SK-N-SH (cell line): ENCODE results near the gene CAMK2B.

ENCODE experiments used
- CHD2 ChIP-seq: fragments of 150-350 bp; IDR thresholded peaks from 2 replicates; pipeline ENCODE4 v1.6.1; 2018; ENCODE audit warnings: low read length; ENCODE audit not compliant: partially characterized antibody
- EP300 ChIP-seq, 2 experiments: IDR thresholded peaks; 2 replicates each; pipeline versions ENCODE4 v1.4.0 to v1.6.1; 2012; ENCODE audit warnings: borderline replicate concordance in 1 of 2, low read depth in 1 of 2, low read length in 1 of 2
- EZH2phosphoT487 ChIP-seq: fragments of 200-600 bp; sonication (generic); IDR thresholded peaks from 2 replicates; pipeline ENCODE4 v1.6.1; 2017; ENCODE audit warnings: low read depth, mixed run types, mild to moderate bottlenecking, antibody characterized with exemption, moderate library complexity, borderline replicate concordance
- MXI1 ChIP-seq: IDR thresholded peaks from 2 replicates; pipeline ENCODE4 v1.6.1; 2012; ENCODE audit warnings: mild to moderate bottlenecking, low read depth, low read length, improper control_type of control experiment
- NRF1 ChIP-seq: IDR thresholded peaks from 2 replicates; pipeline ENCODE4 v1.6.1; 2012; ENCODE audit warnings: low read depth, mild to moderate bottlenecking, low read length
- POLR2AphosphoS5 ChIP-seq: IDR thresholded peaks from 2 replicates; pipeline ENCODE4 v1.6.1; 2012; ENCODE audit warnings: low read depth, low read length
- REST ChIP-seq: IDR thresholded peaks from 2 replicates; pipeline ENCODE4 v1.6.1; 2012; ENCODE audit warnings: mild to moderate bottlenecking, low read depth, low read length, moderate library complexity
- TAF1 ChIP-seq: IDR thresholded peaks from 2 replicates; pipeline ENCODE4 v1.6.1; 2012; ENCODE audit warnings: low read depth, mild to moderate bottlenecking, low read length, moderate library complexity, borderline replicate concordance
- YY1 ChIP-seq: IDR thresholded peaks from 2 replicates; pipeline ENCODE4 v1.4.0; 2012; ENCODE audit warnings: low read depth, mild to moderate bottlenecking
- TF ChIP-seq, protein P1 (sequence below): fragments of 200-600 bp; sonication (generic); IDR thresholded peaks from 2 replicates; pipeline ENCODE4 v1.6.1; 2017; ENCODE audit warnings: antibody characterized with exemption, mild to moderate bottlenecking, moderate library complexity

GRCh38 chr7:44333911-44334733 lies 8.7 kb upstream of the CAMK2B start:
- TF ChIP-seq NRF1 (no peak), CHD2 (no peak), TAF1 (no peak), YY1 (no peak), POLR2AphosphoS5 (no peak), MXI1 (no peak), EP300 (IDR thresholded peaks at IDR 0.05; ENCODE audit: borderline replicate concordance in 1 of 2, low read depth in 1 of 2, low read length in 1 of 2) (no peak), REST (no peak), EZH2phosphoT487 (no peak)
- TF ChIP-seq, protein P1, sequence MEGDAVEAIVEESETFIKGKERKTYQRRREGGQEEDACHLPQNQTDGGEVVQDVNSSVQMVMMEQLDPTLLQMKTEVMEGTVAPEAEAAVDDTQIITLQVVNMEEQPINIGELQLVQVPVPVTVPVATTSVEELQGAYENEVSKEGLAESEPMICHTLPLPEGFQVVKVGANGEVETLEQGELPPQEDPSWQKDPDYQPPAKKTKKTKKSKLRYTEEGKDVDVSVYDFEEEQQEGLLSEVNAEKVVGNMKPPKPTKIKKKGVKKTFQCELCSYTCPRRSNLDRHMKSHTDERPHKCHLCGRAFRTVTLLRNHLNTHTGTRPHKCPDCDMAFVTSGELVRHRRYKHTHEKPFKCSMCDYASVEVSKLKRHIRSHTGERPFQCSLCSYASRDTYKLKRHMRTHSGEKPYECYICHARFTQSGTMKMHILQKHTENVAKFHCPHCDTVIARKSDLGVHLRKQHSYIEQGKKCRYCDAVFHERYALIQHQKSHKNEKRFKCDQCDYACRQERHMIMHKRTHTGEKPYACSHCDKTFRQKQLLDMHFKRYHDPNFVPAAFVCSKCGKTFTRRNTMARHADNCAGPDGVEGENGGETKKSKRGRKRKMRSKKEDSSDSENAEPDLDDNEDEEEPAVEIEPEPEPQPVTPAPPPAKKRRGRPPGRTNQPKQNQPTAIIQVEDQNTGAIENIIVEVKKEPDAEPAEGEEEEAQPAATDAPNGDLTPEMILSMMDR, result no peak
